ENCODE data around the gene PRKCA.

The PRKCA gene

GRCh38 chr17:66549731-66550207 lies 247.4 kb downstream of the PRKCA start:
- DNase-seq = no peak

DNA sequence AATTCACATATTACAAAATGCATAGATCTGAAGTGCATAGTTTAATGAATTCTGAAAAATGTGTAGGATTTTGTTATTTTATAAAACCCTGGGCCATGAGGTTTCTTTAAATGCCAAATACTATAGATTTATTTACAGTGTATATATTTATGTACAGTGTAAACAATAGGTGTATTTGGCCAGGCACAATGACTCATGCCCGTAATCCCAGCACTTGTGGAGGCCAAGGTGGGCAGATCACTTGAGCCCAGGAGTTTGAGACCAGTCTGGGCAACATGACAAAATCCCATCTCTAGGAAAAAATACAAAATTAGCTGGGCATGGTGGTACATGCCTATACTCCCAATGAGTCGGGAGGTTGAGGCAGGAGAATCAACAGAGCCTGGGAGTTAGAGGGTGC lies 249.4 kb downstream of the PRKCA start:
- DNase-seq = no peak

DNA sequence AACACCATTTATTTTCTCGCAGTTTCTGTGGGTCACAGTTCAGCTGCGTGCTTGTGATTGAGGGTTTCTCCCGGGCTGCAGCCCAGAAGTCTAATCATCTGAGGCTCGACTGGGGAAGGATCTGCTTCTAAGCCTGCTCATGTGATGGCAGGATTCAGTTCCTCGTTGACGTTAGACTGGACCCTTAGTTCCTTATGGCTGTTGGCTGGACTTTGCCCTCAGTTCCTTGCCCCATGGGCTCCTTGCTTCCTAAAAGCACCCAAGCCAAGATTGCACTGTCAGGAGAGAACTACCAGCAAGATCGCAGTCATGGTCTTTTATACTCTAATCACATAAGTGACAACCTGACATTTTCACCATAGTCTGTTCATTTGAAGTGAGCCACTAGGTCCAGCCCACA lies 250.0 kb downstream of the PRKCA start:
- no peak for DNase-seq

DNA sequence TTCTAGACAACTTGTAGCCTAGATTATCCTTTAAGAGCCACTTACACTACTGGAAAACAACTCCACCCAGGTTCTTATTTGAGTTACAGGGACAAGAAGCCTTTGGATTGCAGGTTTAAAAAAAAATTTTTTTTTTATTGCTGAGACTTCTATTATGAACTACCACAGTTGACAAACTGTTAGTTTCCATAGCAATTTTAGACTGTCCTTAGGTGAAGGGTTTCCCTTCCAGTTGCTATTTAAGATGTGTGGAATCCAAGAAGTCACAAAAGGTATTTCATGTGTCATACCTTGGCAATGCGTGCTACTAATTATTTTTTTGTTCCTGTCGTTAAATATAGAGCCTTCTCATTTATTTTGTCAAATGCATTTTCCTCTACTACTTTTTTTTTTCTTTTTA lies 253.2 kb downstream of the PRKCA start:
- DNase-seq = no peak

GRCh38 chr17:66557200-66557599 lies 254.8 kb downstream of the PRKCA start:
- DNase-seq = no peak

DNA sequence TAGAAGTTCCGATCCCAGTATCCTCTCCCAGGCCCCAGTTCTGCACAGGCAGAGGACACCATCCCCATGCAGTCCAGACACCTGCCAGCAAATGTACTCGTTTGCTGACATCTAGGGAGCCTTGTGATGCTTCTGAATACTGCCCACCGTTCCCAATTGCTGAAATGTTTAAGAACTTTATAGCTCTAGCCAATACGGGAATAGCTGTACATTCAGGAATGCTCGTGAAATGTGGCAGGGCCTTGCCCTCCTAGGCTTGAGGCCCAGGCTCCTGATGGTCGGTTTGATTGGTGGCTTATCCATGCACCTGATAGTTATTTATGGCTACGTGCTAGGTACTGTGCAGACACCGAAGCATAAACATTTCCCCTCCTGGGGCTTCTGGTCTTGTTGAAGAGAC lies 255.5 kb downstream of the PRKCA start:
- no peak for DNase-seq

DNA sequence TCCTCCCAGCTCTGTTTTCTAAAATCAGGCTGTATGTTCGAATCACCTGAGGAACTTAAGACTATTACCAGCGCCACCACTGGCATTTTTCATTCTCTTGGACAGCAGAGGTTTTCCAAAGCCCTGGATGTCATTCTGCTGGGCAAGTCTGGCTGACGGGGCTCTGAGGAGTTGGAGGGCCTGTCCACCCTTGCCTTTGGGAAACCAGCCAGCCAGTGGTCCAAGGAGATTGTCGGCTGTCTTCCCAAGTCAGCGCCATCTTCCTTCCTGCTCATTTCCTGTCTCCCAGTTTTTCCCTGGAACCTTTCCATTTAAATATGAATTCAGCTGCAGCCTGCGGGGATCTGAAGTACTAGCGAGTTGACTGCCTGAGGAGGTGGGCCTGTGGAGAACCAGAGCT lies 258.3 kb downstream of the PRKCA start:
- DNase-seq = no peak

- no peak for DNase-seq
Measured at GRCh38 chr17:66562119-66562518, 259.7 kb downstream of the PRKCA start.

DNA sequence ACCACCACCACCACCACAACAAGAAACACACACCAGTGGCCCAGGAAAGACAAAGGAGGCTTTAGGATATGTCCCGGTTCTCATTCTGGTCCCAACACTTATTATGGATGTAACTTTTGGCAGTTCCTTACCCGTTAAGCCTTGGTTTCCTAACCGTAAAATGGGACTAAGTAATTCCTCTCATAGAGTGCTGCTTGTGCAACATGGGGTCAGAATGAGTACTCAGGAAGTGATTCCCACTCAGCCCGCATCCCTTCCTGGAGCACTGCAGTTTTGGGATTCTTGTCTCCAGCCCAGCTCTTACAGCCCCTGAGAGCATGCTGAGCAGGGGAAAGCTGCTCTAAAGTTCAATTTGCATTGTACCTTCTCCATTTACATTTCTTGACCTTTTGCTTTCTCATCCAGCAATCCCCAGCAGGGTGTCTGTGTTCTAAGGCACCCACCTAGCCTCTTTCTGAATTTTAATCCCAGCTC lies 262.6 kb downstream of the PRKCA start:
- no peak for DNase-seq

GRCh38 chr17:66567234-66568170 lies 265.1 kb downstream of the PRKCA start:
- peak; percentile 53 for DNase-seq

DNA sequence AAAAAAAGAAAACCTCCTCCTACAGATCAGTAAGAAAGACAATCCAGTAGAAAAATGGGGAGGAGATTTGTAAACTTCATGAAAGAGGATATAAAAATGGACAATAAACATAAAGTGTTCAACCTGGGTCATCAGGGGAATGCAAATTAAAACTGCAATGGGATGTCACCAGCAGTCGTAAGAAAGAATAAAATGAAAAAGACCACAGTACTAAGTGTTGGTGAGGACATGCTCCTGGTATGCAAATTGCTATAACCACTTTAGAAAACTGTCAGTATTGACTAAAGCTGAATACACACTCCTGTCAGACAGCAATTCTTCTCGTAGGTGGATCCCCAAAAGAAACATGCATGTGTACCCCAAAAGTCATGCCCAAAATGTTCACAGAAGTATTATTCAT lies 267.2 kb downstream of the PRKCA start:
- DNase-seq = no peak

- no peak for DNase-seq
Measured at GRCh38 chr17:66570447-66571195, 268.2 kb downstream of the PRKCA start.

GRCh38 chr17:66571745-66572144 lies 269.3 kb downstream of the PRKCA start:
- no peak for DNase-seq

- DNase-seq = no peak
Measured at GRCh38 chr17:66573078-66573477, 270.7 kb downstream of the PRKCA start.

GRCh38 chr17:66574123-66574522 lies 271.7 kb downstream of the PRKCA start:
- no peak for DNase-seq

DNA sequence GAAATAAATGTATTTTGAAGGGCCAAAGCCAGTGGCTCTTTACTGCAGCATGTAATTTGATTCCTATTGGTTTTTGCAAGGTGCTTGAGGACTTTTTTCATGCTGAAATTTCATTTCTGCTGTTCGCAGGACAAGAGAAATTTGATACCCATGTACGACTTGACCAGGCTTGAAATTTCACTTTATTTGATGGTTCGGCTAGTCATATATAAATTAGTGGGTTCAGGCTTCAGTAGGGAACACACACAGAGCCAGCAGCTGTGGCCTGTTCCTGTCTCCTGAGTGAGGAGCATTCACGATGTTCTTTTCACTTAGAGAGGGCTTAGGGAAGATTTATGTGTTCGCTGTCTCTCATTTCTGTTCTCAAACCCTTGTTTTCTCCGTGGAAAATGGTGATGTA lies 274.1 kb downstream of the PRKCA start:
- no peak for DNase-seq

- DNase-seq = no peak
Measured at GRCh38 chr17:66577041-66577440, 274.6 kb downstream of the PRKCA start.

DNA sequence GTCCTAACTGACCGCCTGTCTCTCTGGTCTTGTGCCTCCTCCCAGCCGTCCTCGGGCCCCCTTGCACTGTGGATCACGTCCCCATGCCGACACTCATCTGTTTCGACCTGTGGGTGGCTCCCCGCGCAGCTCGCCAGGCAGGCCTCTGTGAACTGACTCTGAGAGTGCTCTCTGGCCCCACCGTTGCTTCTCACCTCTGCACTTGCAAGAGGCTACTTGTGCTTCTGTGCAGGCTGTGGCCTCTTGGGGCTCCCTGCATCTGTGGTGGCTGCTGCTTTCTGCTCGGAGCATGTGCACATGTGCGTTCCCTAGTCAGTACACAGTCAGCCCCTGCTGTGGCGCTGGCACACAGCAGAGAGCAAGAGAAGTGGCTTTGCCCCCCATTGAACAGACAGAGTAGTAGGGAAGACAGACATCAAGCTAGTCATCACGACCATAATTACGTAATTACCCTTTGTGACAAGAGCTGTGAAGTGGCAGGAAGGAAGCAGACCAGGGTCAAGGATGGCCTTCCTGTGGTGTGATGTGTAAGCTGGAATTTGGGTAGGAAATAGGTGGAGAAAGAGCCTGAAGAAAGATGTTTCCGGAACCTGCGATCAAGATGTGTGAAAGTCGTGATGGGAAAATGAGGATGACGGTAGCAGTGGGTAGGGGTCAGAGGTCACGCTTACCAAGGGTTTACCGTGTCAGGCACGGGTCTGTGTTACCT lies 276.5 kb downstream of the PRKCA start:
- DNase-seq = no peak

- no peak for DNase-seq
Measured at GRCh38 chr17:66579556-66579955, 277.1 kb downstream of the PRKCA start.

DNA sequence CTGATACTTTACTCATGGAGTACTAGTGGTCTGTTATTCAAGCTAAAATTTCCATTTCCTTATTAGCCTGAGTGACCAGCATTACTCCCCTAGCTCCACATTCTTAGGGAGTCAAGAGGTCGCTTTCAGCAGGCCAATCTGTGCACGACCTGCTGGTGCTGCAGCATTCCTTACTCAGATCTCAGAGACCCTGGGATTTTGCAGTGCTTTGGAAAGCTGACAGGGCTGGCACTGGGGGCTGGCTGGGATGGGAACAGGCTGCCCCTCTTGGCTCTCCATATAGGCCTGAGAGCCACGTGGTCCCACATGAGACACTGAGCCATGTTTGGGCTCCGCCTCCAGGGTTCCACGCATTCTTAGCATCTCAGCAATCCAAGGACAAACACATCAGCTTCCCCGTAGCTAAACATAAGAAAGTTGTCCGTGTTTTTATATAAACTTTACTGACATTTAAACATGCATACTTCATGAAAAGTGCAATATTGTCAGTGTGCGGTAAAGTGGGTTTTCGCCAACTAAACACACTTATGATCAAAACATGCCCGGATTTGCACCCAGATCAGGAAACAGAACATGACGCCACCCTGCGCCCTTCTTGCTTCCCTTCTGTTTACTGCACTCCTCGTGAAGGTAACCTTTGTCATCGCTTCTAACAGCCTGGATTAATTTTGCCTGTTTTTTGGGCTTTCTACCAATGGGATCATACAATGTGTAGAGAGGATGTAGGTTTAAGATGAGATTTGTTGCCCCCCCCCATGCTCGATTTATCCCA lies 278.0 kb downstream of the PRKCA start:
- no peak for DNase-seq

- DNase-seq = no peak
Measured at GRCh38 chr17:66580956-66581391, 278.6 kb downstream of the PRKCA start.

Measured in effector CD8-positive, alpha-beta T cell (primary cell).